HEK293T (cell line): Measurements from ENCODE around the gene CLEC6A.

ENCODE experiments used
- CTCF ChIA-PET: fragments of 350-600 bp; formaldehyde crosslinking; extraction: SDS; loops from one replicate; lab custom pipeline; 2021; ENCODE audit warnings: antibody characterized with exemption, inconsistent platforms; lab: Yijun Ruan, JAX
- POLR2A ChIA-PET: fragments of 350-600 bp; formaldehyde crosslinking; extraction: SDS; loops from one replicate; lab custom pipeline; 2020; ENCODE audit warnings: antibody characterized with exemption, inconsistent platforms; lab: Yijun Ruan, JAX
- DNase-seq: peaks from one replicate; pipeline ENCODE4 v3.0.0; 2012; ENCODE audit warnings: mixed read lengths; ENCODE audit errors: extremely low spot score
- ARNT ChIP-seq: fragments of 450-650 bp; IDR thresholded peaks from 2 replicates; pipeline ENCODE4 v1.6.1; 2017; ENCODE audit warnings: mild to moderate bottlenecking
- BHLHE40 ChIP-seq: fragments of 450-650 bp; IDR thresholded peaks from 2 replicates; pipeline ENCODE4 v1.6.1; 2016; ENCODE audit warnings: mild to moderate bottlenecking, moderate library complexity, borderline replicate concordance
- CTBP1 ChIP-seq: fragments of 450-650 bp; IDR thresholded peaks from 2 replicates; pipeline ENCODE4 v1.6.1; 2016; ENCODE audit warnings: borderline replicate concordance
- ELF4 ChIP-seq: fragments of 450-650 bp; IDR thresholded peaks from 2 replicates; pipeline ENCODE4 v1.6.1; 2017; ENCODE audit warnings: antibody characterized with exemption
- FOXA1 ChIP-seq: fragments of 450-650 bp; IDR thresholded peaks from 2 replicates; pipeline ENCODE4 v1.6.1; 2016; ENCODE audit warnings: mild to moderate bottlenecking
- FOXK2 ChIP-seq: fragments of 450-650 bp; IDR thresholded peaks from 2 replicates; pipeline ENCODE4 v1.6.1; 2016; ENCODE audit warnings: mild to moderate bottlenecking
- FOXM1 ChIP-seq: fragments of 450-650 bp; IDR thresholded peaks from 2 replicates; pipeline ENCODE4 v1.6.1; 2017; ENCODE audit warnings: mild to moderate bottlenecking, borderline replicate concordance
- HDGF ChIP-seq: fragments of 450-650 bp; IDR thresholded peaks from 2 replicates; pipeline ENCODE4 v1.6.1; 2017; ENCODE audit warnings: antibody characterized with exemption, borderline replicate concordance
- L3MBTL2 ChIP-seq: fragments of 450-650 bp; conservative IDR thresholded peaks from 2 replicates; pipeline ENCODE4 v1.6.1; 2016; ENCODE audit warnings: mild to moderate bottlenecking
- LEF1 ChIP-seq: fragments of 450-650 bp; IDR thresholded peaks from 2 replicates; pipeline ENCODE4 v1.6.1; 2017; ENCODE audit warnings: mild to moderate bottlenecking, borderline replicate concordance
- NFRKB ChIP-seq: fragments of 450-650 bp; IDR thresholded peaks from 2 replicates; pipeline ENCODE4 v1.6.1; 2016; ENCODE audit warnings: mild to moderate bottlenecking, moderate library complexity
- PKNOX1 ChIP-seq: fragments of 450-650 bp; IDR thresholded peaks from 2 replicates; pipeline ENCODE4 v1.6.1; 2016
- SP1 ChIP-seq: fragments of 450-650 bp; IDR thresholded peaks from 2 replicates; pipeline ENCODE4 v1.6.1; 2017
- SUZ12 ChIP-seq: fragments of 450-650 bp; IDR thresholded peaks from 2 replicates; pipeline ENCODE4 v1.6.1; 2016; ENCODE audit warnings: mild to moderate bottlenecking
- TARDBP ChIP-seq: fragments of 450-650 bp; IDR thresholded peaks from 2 replicates; pipeline ENCODE4 v1.6.1; 2016
- ZNF384 ChIP-seq: fragments of 450-650 bp; IDR thresholded peaks from 2 replicates; pipeline ENCODE4 v1.6.1; 2016

Gene CLEC6A

GRCh38 chr12:8446642-8447547 is 8.9 kb upstream of the CLEC6A start:
- DNase-seq = no peak
- POLR2A ChIA-PET = no interaction called here
- no peak for TF ChIP-seq CTBP1
- TF ChIP-seq NFRKB = no peak
- no peak for TF ChIP-seq PKNOX1
- no peak for TF ChIP-seq SP1
- no peak for TF ChIP-seq ELF4
- no peak for TF ChIP-seq HDGF
- TF ChIP-seq BHLHE40 = no peak
- TF ChIP-seq FOXK2 = no peak
- no peak for TF ChIP-seq FOXA1
- TF ChIP-seq FOXM1 = no peak
- TF ChIP-seq ARNT = no peak
- no peak for TF ChIP-seq SUZ12
- no peak for TF ChIP-seq L3MBTL2
- TF ChIP-seq ZNF384 = no peak
- no peak for TF ChIP-seq TARDBP
- CTCF ChIA-PET = no interaction called here

GRCh38 chr12:8449355-8449859 is 6.4 kb upstream of the CLEC6A start:
- no peak for TF ChIP-seq TARDBP
- no peak for TF ChIP-seq ARNT
- no peak for TF ChIP-seq L3MBTL2
- no peak for TF ChIP-seq FOXA1
- TF ChIP-seq SUZ12 = no peak
- no peak for TF ChIP-seq ELF4
- no peak for TF ChIP-seq BHLHE40
- TF ChIP-seq ZNF384 = no peak
- no peak for TF ChIP-seq LEF1
- no peak for TF ChIP-seq FOXM1
- TF ChIP-seq HDGF = no peak
- no peak for TF ChIP-seq FOXK2
- no peak for TF ChIP-seq SP1
- no peak for TF ChIP-seq PKNOX1
- no peak for TF ChIP-seq CTBP1
- TF ChIP-seq NFRKB = no peak
- DNase-seq = no peak
- CTCF ChIA-PET = no interaction called here
- POLR2A ChIA-PET = no interaction called here

GRCh38 chr12:8452036-8452435 is 3.7 kb upstream of the CLEC6A start:
- CTCF ChIA-PET = no interaction called here
- DNase-seq = no peak
- POLR2A ChIA-PET = no interaction called here

GRCh38 chr12:8453021-8453513 is 2.7 kb upstream of the CLEC6A start:
- TF ChIP-seq FOXA1 = no peak
- ChIA-PET CTCF (no interaction called here), POLR2A (no interaction called here)
- no peak for DNase-seq

More at GRCh38 chr12:8452036-8452435, 3.7 kb upstream of the CLEC6A start:
- TF ChIP-seq LEF1 = no peak
- no peak for TF ChIP-seq SP1
- no peak for TF ChIP-seq BHLHE40
- no peak for TF ChIP-seq FOXM1
- TF ChIP-seq TARDBP = no peak
- TF ChIP-seq ELF4 = no peak
- TF ChIP-seq CTBP1 = no peak
- TF ChIP-seq HDGF = no peak
- TF ChIP-seq FOXA1 = no peak
- TF ChIP-seq PKNOX1 = no peak
- TF ChIP-seq FOXK2 = no peak
- no peak for TF ChIP-seq ARNT
- TF ChIP-seq ZNF384 = no peak
- TF ChIP-seq SUZ12 = no peak
- no peak for TF ChIP-seq NFRKB
- no peak for TF ChIP-seq L3MBTL2

DNA sequence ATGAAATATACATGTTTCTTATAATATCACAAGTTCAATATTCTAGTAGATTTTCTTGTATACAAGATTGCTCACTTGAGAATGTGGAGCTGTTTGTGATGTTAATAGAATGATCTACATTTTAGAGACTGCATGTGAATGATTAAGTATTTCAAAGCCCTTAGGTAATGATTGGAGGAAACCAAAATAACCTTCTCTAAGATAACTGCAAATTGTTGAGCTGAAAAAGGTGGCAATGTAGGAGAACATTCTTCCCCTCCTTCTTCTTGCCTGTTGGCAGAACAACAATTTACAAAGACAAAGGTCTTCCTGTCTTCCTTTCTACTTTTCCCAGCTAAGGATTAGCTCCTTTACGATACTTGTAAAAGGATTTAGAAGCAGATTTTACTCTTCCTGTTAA is 2.0 kb upstream of the CLEC6A start:
- TF ChIP-seq SUZ12 (no peak), FOXK2 (no peak), FOXA1 (no peak), PKNOX1 (no peak), NFRKB (no peak)
- CTCF ChIA-PET = no interaction called here
- DNase-seq = no peak
- POLR2A ChIA-PET = no interaction called here

GRCh38 chr12:8455271-8455670 is 491 bp upstream of the CLEC6A start:
- ChIA-PET CTCF (no interaction called here), POLR2A (no interaction called here)
- TF ChIP-seq NFRKB (no peak), HDGF (no peak), PKNOX1 (no peak), ZNF384 (no peak)
- DNase-seq = no peak
